T-helper 2 cell treated with Interferon-gamma antibody and Interleukin-4, amounts not matched to agents 5 μg/mL and 100 μg/mL, for 36 hours (primary cell): Measurements from ENCODE around the gene SLC6A4.
"Not testable (repeated sequence)": the region's sequence is repeated elsewhere in the genome, so short reads cannot be mapped to it uniquely, and the experiment has no call there.

Experiments
- DNase-seq: peaks from one replicate; pipeline ENCODE4 v3.0.0; 2021; ENCODE audit warnings: low spot score
- H3K27ac Mint-ChIP-seq: one replicate; pipeline ENCODE4 v1.8.0; 2021; ENCODE audit warnings: mild to moderate bottlenecking, mixed read lengths
- H3K27me3 Mint-ChIP-seq: one replicate; pipeline ENCODE4 v1.8.0; 2021; ENCODE audit warnings: low read depth, mixed read lengths
- H3K36me3 Mint-ChIP-seq: one replicate; pipeline ENCODE4 v1.8.0; 2021; ENCODE audit warnings: low read depth, mixed read lengths
- H3K4me1 Mint-ChIP-seq: one replicate; pipeline ENCODE4 v1.8.0; 2021; ENCODE audit warnings: low read depth, mixed read lengths
- H3K4me3 Mint-ChIP-seq: one replicate; pipeline ENCODE4 v1.8.0; 2022; ENCODE audit warnings: mild to moderate bottlenecking, moderate library complexity, mixed read lengths
- H3K9me3 Mint-ChIP-seq: one replicate; pipeline ENCODE4 v1.8.0; 2021; ENCODE audit warnings: mixed read lengths

SLC6A4 gene

DNA sequence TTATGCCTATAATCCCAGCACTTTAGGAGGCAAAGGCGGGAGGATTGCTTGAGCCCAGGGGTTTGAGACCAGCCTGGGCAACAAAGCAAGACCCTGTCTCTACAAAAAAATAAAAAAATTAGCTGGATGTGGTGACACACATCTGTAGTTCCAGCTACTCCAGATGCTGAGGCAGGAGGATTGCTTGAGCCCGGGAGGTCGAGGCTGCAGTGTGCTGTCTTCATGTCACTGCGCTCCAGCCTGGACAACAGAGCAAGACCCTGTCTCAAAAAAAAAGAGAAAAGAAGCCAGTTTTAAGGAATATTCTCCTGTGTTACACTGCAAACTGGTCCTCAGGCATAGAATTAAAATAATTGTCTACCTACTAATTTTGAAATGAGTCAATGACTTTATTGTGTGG is 71.0 kb downstream of the SLC6A4 start:
- no peak overlapping the region for H3K27ac Mint-ChIP-seq
- H3K9me3 Mint-ChIP-seq = peaks cover 10% of the 10 kb centered on the region
- H3K27me3 Mint-ChIP-seq = no peaks in the 10 kb centered on the region
- no peak for DNase-seq
- peaks cover 35% of the 10 kb centered on the region for H3K36me3 Mint-ChIP-seq
- H3K4me3 Mint-ChIP-seq = no peak overlapping the region
- peaks cover 7% of the 10 kb centered on the region for H3K4me1 Mint-ChIP-seq

- Mint-ChIP-seq H3K4me3 (no peak overlapping the region), H3K4me1 (peaks cover 9% of the 10 kb centered on the region), H3K27ac (no peak overlapping the region), H3K36me3 (peaks cover 57% of the 10 kb centered on the region), H3K9me3 (peaks cover 21% of the 10 kb centered on the region), H3K27me3 (no peaks in the 10 kb centered on the region)
- no peak for DNase-seq
Measured at GRCh38 chr17:30161601-30162000, 73.9 kb downstream of the SLC6A4 start.

GRCh38 chr17:30160419-30161172 is 74.9 kb downstream of the SLC6A4 start:
- no peak for DNase-seq
- Mint-ChIP-seq H3K4me3 (no peak overlapping the region), H3K36me3 (peaks cover 52% of the 10 kb centered on the region), H3K27ac (no peak overlapping the region), H3K9me3 (peaks cover 21% of the 10 kb centered on the region), H3K4me1 (peaks cover 5% of the 10 kb centered on the region), H3K27me3 (no peaks in the 10 kb centered on the region)

DNA sequence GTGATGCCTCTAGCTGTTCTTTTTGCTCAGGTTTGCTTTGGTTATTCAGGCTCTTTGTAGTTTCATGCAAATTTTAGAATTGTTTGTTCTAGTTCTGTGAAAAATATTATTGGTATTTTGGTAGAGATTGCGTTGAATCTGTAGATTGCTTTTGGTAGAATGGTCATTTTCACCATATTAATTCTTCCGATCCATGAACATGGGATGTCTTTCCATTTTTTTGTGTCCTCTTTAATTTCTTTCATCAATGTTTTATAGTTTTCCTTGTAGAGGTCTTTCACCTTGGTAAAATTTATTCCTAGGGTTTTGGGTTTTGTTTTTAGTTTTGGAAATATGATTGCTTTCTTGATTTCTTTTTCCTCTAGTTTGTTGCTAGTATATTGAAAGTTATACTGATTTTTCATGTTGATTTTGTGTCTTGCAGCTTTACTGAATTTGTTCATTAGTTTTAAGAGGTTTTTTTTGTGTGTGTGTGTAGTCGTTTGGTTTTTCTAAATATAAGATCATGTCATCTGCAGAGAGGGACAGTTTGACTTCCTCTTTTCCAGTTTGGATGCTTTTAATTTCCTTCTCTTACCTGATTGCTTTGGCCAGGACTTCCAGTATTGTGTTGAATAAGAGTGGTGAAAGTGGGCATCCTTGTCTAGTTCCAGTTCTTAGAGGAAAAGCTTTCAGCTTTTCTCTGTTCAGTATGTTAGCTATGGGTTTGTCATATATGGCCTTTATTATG is 76.4 kb downstream of the SLC6A4 start:
- Mint-ChIP-seq H3K4me1 (peaks cover 2% of the 10 kb centered on the region), H3K36me3 (peaks cover 52% of the 10 kb centered on the region), H3K4me3 (no peak overlapping the region), H3K27ac (no peak overlapping the region), H3K9me3 (peaks cover 21% of the 10 kb centered on the region), H3K27me3 (no peaks in the 10 kb centered on the region)
- DNase-seq = no peak

GRCh38 chr17:30155389-30155788 is 80.1 kb downstream of the SLC6A4 start:
- H3K4me1 Mint-ChIP-seq = peaks cover 2% of the 10 kb centered on the region

DNA sequence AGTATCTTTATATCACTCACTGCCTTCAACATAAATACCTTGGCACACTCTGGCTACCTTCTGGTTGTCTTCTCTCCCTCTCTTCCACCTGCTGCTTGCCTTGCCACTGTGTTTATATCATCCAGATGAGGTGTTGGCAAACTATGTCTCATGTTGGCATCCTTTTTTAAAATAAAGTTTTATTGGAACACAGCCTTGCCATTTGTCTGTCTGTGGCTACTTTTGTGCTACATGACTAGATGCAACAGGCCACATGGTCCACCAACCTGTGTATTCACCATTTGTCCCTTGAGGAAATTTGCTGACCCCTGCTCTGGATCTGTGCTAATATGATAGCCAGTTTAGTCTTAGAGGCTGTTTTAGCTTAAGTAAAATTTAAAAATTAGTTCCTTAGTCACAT is 82.0 kb downstream of the SLC6A4 start:
- H3K4me3 Mint-ChIP-seq = no peak overlapping the region
- DNase-seq = no peak
- no peaks in the 10 kb centered on the region for H3K27me3 Mint-ChIP-seq
- peaks cover 2% of the 10 kb centered on the region for H3K4me1 Mint-ChIP-seq
- peaks cover 24% of the 10 kb centered on the region for H3K36me3 Mint-ChIP-seq
- H3K9me3 Mint-ChIP-seq = peaks cover 3% of the 10 kb centered on the region
- no peak overlapping the region for H3K27ac Mint-ChIP-seq

More at GRCh38 chr17:30155389-30155788, 80.1 kb downstream of the SLC6A4 start:
- DNase-seq = no peak
- Mint-ChIP-seq H3K4me3 (no peak overlapping the region), H3K36me3 (peaks cover 39% of the 10 kb centered on the region), H3K27me3 (no peaks in the 10 kb centered on the region), H3K9me3 (peaks cover 18% of the 10 kb centered on the region), H3K27ac (no peak overlapping the region)

DNA sequence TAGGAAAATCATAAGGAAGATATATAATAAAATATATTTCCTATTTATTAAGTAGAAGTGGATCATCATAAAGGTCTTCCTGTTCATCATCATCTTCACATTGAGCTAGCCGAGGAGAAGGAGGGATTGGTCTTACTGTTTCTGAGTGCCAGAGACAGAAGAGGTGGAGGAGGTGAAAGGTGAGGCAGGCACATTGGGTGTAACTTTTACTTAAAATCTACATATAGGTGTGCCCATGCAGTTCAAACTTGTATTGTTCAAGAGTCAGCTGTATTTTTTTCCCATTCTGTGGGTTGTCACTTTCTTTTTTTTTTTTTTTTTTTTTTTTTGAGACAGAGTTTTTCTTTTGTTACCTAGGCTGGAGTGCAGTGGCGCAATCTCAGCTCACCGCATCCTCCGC is 84.0 kb downstream of the SLC6A4 start:
- Mint-ChIP-seq H3K27me3 (no peaks in the 10 kb centered on the region), H3K36me3 (peaks cover 11% of the 10 kb centered on the region), H3K27ac (no peak overlapping the region), H3K9me3 (no peaks in the 10 kb centered on the region), H3K4me1 (peaks cover 5% of the 10 kb centered on the region), H3K4me3 (no peak overlapping the region)
- DNase-seq = no peak

DNA sequence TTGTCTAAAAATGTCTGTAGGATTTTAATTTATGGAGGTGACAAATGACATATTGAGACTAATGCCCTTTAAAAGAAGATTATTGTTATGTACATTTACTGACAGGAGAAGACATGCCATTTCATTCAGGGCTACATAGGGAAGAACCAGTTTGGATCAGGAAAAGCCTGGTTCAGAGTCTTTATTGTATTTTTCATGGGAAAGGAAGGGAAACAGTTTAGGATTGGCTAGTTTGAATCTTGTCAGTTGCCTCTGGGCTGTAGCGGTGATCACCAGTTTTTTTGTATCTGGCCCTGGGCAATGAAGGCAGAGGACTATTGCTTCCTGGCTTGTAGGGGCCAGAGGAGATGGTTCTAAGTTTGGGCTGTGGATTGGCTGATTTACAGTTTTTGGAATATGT is 87.1 kb downstream of the SLC6A4 start:
- Mint-ChIP-seq H3K27ac (no peak overlapping the region), H3K36me3 (peaks cover 11% of the 10 kb centered on the region), H3K4me3 (no peak overlapping the region), H3K9me3 (no peaks in the 10 kb centered on the region), H3K27me3 (no peaks in the 10 kb centered on the region), H3K4me1 (peaks cover 5% of the 10 kb centered on the region)
- no peak for DNase-seq

DNA sequence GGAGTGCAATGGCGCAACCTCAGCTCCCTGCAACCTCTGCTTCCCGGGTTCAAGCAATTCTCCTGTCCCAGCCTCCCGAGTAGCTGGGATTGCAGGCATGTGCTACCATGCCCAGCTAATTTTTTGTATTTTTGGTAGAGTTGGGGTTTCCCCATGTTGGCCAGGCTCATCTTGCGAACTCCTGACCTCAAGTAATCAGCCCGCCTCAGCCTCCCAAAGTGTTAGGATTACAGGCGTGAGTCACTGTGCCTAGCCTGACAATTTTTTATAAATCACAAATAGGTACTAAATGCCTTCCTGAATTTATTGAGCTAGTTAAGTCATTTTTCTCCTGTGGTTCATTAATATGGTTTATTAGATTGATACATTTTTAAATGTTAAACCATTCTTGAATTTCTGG is 87.6 kb downstream of the SLC6A4 start:
- H3K36me3 Mint-ChIP-seq, H3K27me3 Mint-ChIP-seq, H3K9me3 Mint-ChIP-seq, H3K4me1 Mint-ChIP-seq, H3K4me3 Mint-ChIP-seq, H3K27ac Mint-ChIP-seq, DNase-seq: not testable (repeated sequence)
